Measurements from ENCODE around the gene HIRIP3. TPM values are rescaled to one million over a fixed set of nuclear protein-coding genes. Genes with fewer than 3 reads are reported as not detected.

Gene HIRIP3
- total RNA-seq, 1 experiment from 2014 or later = 27.3 TPM

- no peaks in the 10 kb centered on the region for H3K79me2 ChIP-seq (ENCODE audit: low read depth)
- H3K9me3 ChIP-seq (ENCODE audit: insufficient read depth, low read depth) = no peaks in the 10 kb centered on the region
- no peak overlapping the region for H2AFZ ChIP-seq
- H4K20me1 ChIP-seq (ENCODE audit: insufficient read depth) = peaks cover 3% of the 10 kb centered on the region; the same call in 1 of the 2 replicates
- DNase-seq = no peak
- POLR2A ChIA-PET (ENCODE audit: unreplicated experiment) = interaction anchor here (0.6 kb wide), 1 partner anchor 106 kb away, joined by 4 read pairs; the partner anchor contains the start of gene SEZ6L2
- BruUV-seq (replicated peaks) = no TSS peak
- CTCF ChIA-PET = no interaction called here
- no peaks in the 10 kb centered on the region for H3K9me2 ChIP-seq (ENCODE audit: insufficient read depth)
- H3K27ac ChIP-seq = no peak overlapping the region
- H3K4me1 ChIP-seq (replicated peaks; ENCODE audit: insufficient read depth) = no peaks in the 10 kb centered on the region
- no peak overlapping the region for H3K4me3 ChIP-seq
- intact Hi-C loops (cut with micrococcal nuclease; ENCODE audit: unreplicated experiment) = no loop called here
- no peaks in the 10 kb centered on the region for H3K27me3 ChIP-seq (ENCODE audit: insufficient read depth, low read depth)
- H3K4me2 ChIP-seq = no peak overlapping the region
- TF ChIP-seq EZH2 (IDR thresholded peaks at IDR 0.05; ENCODE audit: low read depth) = no peak
- no peak for TF ChIP-seq CTCF (conservative IDR thresholded peaks at IDR 0.05)
- no peaks in the 10 kb centered on the region for H3K36me3 ChIP-seq (ENCODE audit: low read depth)
- peaks cover 7% of the 10 kb centered on the region for H3F3A ChIP-seq (ENCODE audit: insufficient read depth, low read depth)
These were observed 9.4 kb upstream of the HIRIP3 start for GRCh38 chr16:30004811-30005242.

GRCh38 chr16:30004424-30004776 lies 9.0 kb upstream of the HIRIP3 start:
- H3K9me2 ChIP-seq (ENCODE audit: insufficient read depth) = no peaks in the 10 kb centered on the region
- BruUV-seq (replicated peaks) = no TSS peak
- ChIA-PET CTCF (no interaction called here), POLR2A (ENCODE audit: unreplicated experiment) (interaction anchor here (0.6 kb wide), 1 partner anchor 105 kb away, joined by 4 read pairs; the partner anchor contains the start of gene SEZ6L2)
- H3K36me3 ChIP-seq (ENCODE audit: low read depth) = no peaks in the 10 kb centered on the region
- no peaks in the 10 kb centered on the region for H3K79me2 ChIP-seq (ENCODE audit: low read depth)
- H3K27me3 ChIP-seq (ENCODE audit: insufficient read depth, low read depth) = no peaks in the 10 kb centered on the region
- no peak overlapping the region for H3K27ac ChIP-seq
- H3F3A ChIP-seq (ENCODE audit: insufficient read depth, low read depth) = peaks cover 7% of the 10 kb centered on the region
- H3K9me3 ChIP-seq (ENCODE audit: insufficient read depth, low read depth) = no peaks in the 10 kb centered on the region
- no peak overlapping the region for H3K4me2 ChIP-seq
- intact Hi-C loops (cut with micrococcal nuclease; ENCODE audit: unreplicated experiment) = no loop called here
- H3K4me3 ChIP-seq = no peak overlapping the region
- no peaks in the 10 kb centered on the region for H3K4me1 ChIP-seq (replicated peaks; ENCODE audit: insufficient read depth)
- no peak for DNase-seq
- H4K20me1 ChIP-seq (ENCODE audit: insufficient read depth) = peaks cover 3% of the 10 kb centered on the region; the same call in 1 of the 2 replicates
- H2AFZ ChIP-seq = no peak overlapping the region
- TF ChIP-seq CTCF (conservative IDR thresholded peaks at IDR 0.05) = no peak
- no peak for TF ChIP-seq EZH2 (IDR thresholded peaks at IDR 0.05; ENCODE audit: low read depth)

GRCh38 chr16:30003670-30004423 lies 8.4 kb upstream of the HIRIP3 start:
- no peaks in the 10 kb centered on the region for H3K9me2 ChIP-seq (ENCODE audit: insufficient read depth)
- peaks cover 3% of the 10 kb centered on the region; the same call in 1 of the 2 replicates for H4K20me1 ChIP-seq (ENCODE audit: insufficient read depth)
- ChIA-PET CTCF (no interaction called here), POLR2A (ENCODE audit: unreplicated experiment) (interaction anchor here (0.6 kb wide), 1 partner anchor 1425 kb away, joined by 3 read pairs; the partner anchor contains the start of gene COX6A2)
- H3K4me1 ChIP-seq (replicated peaks; ENCODE audit: insufficient read depth) = no peaks in the 10 kb centered on the region
- intact Hi-C loops (cut with micrococcal nuclease; ENCODE audit: unreplicated experiment) = no loop called here
- no peak overlapping the region for H2AFZ ChIP-seq
- peaks cover 7% of the 10 kb centered on the region for H3F3A ChIP-seq (ENCODE audit: insufficient read depth, low read depth)
- H3K36me3 ChIP-seq (ENCODE audit: low read depth) = no peaks in the 10 kb centered on the region
- TF ChIP-seq EZH2 (IDR thresholded peaks at IDR 0.05; ENCODE audit: low read depth) (no peak), CTCF (conservative IDR thresholded peaks at IDR 0.05) (no peak)
- H3K27me3 ChIP-seq (ENCODE audit: insufficient read depth, low read depth) = no peaks in the 10 kb centered on the region
- H3K79me2 ChIP-seq (ENCODE audit: low read depth) = no peaks in the 10 kb centered on the region
- H3K4me3 ChIP-seq = no peak overlapping the region
- no peak overlapping the region for H3K27ac ChIP-seq
- H3K4me2 ChIP-seq = no peak overlapping the region
- no peaks in the 10 kb centered on the region for H3K9me3 ChIP-seq (ENCODE audit: insufficient read depth, low read depth)
- no TSS peak for BruUV-seq (replicated peaks)
- no peak for DNase-seq

Measured in PC-9 (cell line).